ENCODE measurements around the gene OR6J1. TPM values are rescaled to one million over a fixed set of nuclear protein-coding genes. Genes with fewer than 3 reads are reported as not detected.
"Not testable (repeated sequence)": the region's sequence is repeated elsewhere in the genome, so short reads cannot be mapped to it uniquely, and the experiment has no call there.

OR6J1 gene
- polyA plus RNA-seq, 1 of the 3 experiments (the other 2 are of a cell fraction) = not detected

DNA sequence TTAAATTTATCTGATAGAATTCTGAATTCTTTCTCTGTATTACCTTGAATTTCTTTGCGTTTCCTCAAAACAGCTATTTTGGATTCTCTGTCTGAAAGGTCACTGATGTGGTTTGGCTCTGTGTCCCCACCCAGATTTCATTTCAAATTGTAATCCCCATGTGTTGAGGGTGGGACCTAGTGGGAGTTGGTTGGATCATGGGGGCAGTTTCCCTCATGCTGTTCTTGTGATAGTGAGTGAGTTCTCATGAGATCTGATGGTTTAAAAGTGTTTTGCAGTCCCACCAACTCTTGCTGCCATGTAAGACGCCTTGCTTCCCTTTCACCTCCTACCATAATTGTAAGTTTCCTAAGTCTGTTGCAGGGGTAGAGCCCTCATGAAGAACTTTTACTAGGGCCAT is 34.1 kb upstream of the OR6J1 start:
- H3K4me2 ChIP-seq = no peak overlapping the region
- H3K9me2 ChIP-seq = no peaks in the 10 kb centered on the region
- H3K4me1 ChIP-seq (ENCODE audit: control insufficient read depth in 1 of 2, insufficient read depth in 2 of 2, low read depth in 1 of 2, low read length in 1 of 2) = no peaks in the 10 kb centered on the region
- no peak for DNase-seq
- no peaks in the 10 kb centered on the region for H3K9me3 ChIP-seq
- peaks cover 14% of the 10 kb centered on the region; the same call in 1 of the 2 replicates for H3K27me3 ChIP-seq (ENCODE audit: insufficient read depth)
- no peaks in the 10 kb centered on the region for H4K20me1 ChIP-seq (ENCODE audit: insufficient read depth)
- no peaks in the 10 kb centered on the region for H3F3A ChIP-seq (replicated peaks; ENCODE audit: insufficient read depth)
- ChIA-PET CTCF (interaction anchor here (1.4 kb wide), 1 partner anchor 108 kb away, joined by 3 read pairs; no protein-coding TSS in a partner anchor), POLR2A (no interaction called here)
- H3K4me3 ChIP-seq (ENCODE audit: low read depth in 2 of 2, low read length in 1 of 2) = no peak overlapping the region
- no peak overlapping the region for H2AFZ ChIP-seq (ENCODE audit: low read depth)
- no peak overlapping the region for H3K9ac ChIP-seq
- H3K27ac ChIP-seq (ENCODE audit: low read depth in 2 of 2, low read length in 1 of 2) = no peak overlapping the region
- H3K79me2 ChIP-seq (ENCODE audit: insufficient read depth) = no peaks in the 10 kb centered on the region
- WGBS (ENCODE audit: low lambda C conversion rate) = 5% methylated on average over 2 of the region's 2 CpGs
- TF ChIP-seq CHD2 (IDR thresholded peaks at IDR 0.05; ENCODE audit: low read length, partially characterized antibody) (no peak), JUND (IDR thresholded peaks at IDR 0.05) (no peak), EP300 (IDR thresholded peaks at IDR 0.05; ENCODE audit: borderline replicate concordance in 1 of 2, low read depth in 1 of 2, low read length in 1 of 2) (no peak), RXRA (IDR thresholded peaks at IDR 0.05; ENCODE audit: borderline replicate concordance, low read depth) (no peak), NRF1 (IDR thresholded peaks at IDR 0.05; ENCODE audit: low read depth, low read length) (no peak), MEF2A (IDR thresholded peaks at IDR 0.05; ENCODE audit: borderline replicate concordance, low read depth) (no peak), ELF1 (IDR thresholded peaks at IDR 0.05) (no peak), SMC3 (IDR thresholded peaks at IDR 0.05; ENCODE audit: low read depth, low read length) (no peak), FOSL2 (IDR thresholded peaks at IDR 0.05; ENCODE audit: borderline replicate concordance, low read depth) (no peak), MXI1 (IDR thresholded peaks at IDR 0.05; ENCODE audit: low read depth, low read length) (no peak), SIN3A (IDR thresholded peaks at IDR 0.05; ENCODE audit: borderline replicate concordance, low read depth, low read length) (no peak), RFX5 (IDR thresholded peaks at IDR 0.05; ENCODE audit: low read length) (no peak)
- TF ChIP-seq, protein P1, sequence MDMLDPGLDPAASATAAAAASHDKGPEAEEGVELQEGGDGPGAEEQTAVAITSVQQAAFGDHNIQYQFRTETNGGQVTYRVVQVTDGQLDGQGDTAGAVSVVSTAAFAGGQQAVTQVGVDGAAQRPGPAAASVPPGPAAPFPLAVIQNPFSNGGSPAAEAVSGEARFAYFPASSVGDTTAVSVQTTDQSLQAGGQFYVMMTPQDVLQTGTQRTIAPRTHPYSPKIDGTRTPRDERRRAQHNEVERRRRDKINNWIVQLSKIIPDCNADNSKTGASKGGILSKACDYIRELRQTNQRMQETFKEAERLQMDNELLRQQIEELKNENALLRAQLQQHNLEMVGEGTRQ (IDR thresholded peaks at IDR 0.05; ENCODE audit: borderline replicate concordance, low read depth, low read length) = no peak
- TF ChIP-seq, protein P2, sequence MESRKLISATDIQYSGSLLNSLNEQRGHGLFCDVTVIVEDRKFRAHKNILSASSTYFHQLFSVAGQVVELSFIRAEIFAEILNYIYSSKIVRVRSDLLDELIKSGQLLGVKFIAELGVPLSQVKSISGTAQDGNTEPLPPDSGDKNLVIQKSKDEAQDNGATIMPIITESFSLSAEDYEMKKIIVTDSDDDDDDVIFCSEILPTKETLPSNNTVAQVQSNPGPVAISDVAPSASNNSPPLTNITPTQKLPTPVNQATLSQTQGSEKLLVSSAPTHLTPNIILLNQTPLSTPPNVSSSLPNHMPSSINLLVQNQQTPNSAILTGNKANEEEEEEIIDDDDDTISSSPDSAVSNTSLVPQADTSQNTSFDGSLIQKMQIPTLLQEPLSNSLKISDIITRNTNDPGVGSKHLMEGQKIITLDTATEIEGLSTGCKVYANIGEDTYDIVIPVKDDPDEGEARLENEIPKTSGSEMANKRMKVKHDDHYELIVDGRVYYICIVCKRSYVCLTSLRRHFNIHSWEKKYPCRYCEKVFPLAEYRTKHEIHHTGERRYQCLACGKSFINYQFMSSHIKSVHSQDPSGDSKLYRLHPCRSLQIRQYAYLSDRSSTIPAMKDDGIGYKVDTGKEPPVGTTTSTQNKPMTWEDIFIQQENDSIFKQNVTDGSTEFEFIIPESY (IDR thresholded peaks at IDR 0.05; ENCODE audit: borderline replicate concordance, low read depth) = no peak
- TF ChIP-seq, protein P3, sequence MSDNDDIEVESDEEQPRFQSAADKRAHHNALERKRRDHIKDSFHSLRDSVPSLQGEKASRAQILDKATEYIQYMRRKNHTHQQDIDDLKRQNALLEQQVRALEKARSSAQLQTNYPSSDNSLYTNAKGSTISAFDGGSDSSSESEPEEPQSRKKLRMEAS (IDR thresholded peaks at IDR 0.05; ENCODE audit: low read depth) = no peak
- no peaks in the 10 kb centered on the region for H3K36me3 ChIP-seq (replicated peaks in 1 of 2; ENCODE audit: control insufficient read depth in 1 of 2, insufficient read depth in 2 of 2, low read length in 1 of 2)

DNA sequence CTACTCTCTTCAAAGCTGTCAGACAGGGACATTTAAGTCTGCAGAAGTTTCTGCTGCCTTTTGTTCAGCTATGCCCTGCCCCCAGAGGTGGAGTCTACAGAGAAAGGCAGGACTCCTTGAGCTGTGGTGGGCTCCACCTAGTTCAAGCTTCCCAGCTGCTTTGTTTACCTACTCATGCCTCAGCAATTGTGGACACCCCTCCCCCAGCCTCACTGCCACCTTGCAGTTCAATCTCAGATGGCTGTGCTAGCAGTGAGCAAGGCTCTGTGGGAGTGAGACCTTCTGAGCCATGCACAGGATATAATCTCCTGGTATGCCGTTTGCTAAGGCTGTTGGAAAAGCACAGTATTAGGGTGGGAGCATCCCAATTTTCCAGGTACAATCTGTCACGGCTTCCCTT is 33.4 kb upstream of the OR6J1 start:
- H3K9ac ChIP-seq; H3K27ac ChIP-seq (ENCODE audit: low read depth in 2 of 2, low read length in 1 of 2); H3K36me3 ChIP-seq (replicated peaks in 1 of 2; ENCODE audit: control insufficient read depth in 1 of 2, insufficient read depth in 2 of 2, low read length in 1 of 2); H3K9me2 ChIP-seq; POLR2A ChIA-PET; H3F3A ChIP-seq (replicated peaks; ENCODE audit: insufficient read depth); H4K20me1 ChIP-seq (ENCODE audit: insufficient read depth); H2AFZ ChIP-seq (ENCODE audit: low read depth); H3K4me3 ChIP-seq (ENCODE audit: low read depth in 2 of 2, low read length in 1 of 2); H3K9me3 ChIP-seq; H3K79me2 ChIP-seq (ENCODE audit: insufficient read depth); H3K4me1 ChIP-seq (ENCODE audit: control insufficient read depth in 1 of 2, insufficient read depth in 2 of 2, low read depth in 1 of 2, low read length in 1 of 2); DNase-seq; H3K4me2 ChIP-seq: not testable (repeated sequence)
- WGBS (ENCODE audit: low lambda C conversion rate) = 0% methylated on average over 2 of the region's 2 CpGs
- CTCF ChIA-PET = interaction anchor here (1.4 kb wide), 1 partner anchor 107 kb away, joined by 3 read pairs; no protein-coding TSS in a partner anchor
- peaks cover 14% of the 10 kb centered on the region; the same call in 1 of the 2 replicates for H3K27me3 ChIP-seq (ENCODE audit: insufficient read depth)

Data from SK-N-SH (cell line).